ENCODE measurements around the gene VPS54.

VPS54 gene

DNA sequence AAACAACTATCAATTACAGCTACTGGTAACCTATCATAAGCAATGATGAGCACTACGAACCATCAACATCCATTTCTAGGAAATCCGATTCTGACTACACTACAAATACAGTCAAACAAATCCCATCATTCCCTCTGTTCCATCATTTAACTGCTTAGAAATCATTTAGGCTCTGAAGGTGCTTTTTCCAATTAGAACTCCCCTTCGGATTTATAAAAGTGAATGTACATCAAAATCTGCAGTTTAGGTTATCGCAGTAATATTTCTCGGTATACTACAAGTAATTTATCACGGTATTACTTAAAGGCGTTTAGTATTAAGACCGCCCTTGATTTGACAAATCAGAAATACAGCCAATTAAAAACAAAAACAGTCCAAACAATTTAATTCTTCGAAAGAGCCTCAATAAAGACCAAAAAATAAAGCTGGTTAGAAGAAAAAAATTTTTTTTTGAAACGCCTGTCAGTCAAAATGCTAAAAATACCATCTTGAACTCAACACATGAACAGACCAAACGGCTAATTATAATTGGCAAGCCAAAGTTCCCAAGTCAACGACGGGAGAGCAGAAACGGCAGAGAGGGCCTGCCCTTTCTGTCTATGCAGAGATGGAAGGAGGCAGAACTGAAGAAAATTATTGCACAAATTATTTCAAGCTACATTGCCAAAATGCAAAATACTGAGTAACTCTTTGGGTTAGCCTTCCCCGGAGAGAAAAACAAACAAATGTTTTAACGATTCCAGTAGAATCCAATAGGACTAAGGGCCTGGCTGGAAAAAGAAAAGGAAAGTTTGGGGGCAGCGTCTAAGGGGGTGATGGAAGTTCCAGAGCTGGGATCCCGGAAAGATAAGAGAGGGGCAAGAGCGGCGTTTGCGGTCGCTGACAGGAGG, 1.2 kb downstream of the VPS54 start:
- DNase-seq (ENCODE audit: low spot score in 2 of 2) = no peak
- peaks cover 39% of the 10 kb centered on the region for H3K4me1 Mint-ChIP-seq

DNA sequence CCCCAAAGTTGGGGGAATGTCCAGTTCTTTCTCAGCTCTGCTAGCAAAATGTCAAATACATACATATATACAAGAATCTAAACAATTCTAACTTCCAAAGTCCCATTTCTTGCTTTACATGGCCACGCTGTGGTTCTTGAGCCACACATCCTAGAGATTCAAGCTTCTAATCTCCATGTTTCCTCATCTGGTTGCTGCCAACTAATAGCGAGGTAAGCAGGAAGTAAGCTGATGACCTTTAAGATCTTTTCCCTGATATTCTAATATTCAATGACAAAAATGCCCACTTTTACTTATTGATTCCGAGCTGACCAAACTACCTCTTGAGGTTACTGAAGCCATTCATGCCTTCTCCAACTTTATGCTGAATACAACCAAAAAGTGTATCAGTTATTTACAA, 3.3 kb downstream of the VPS54 start:
- Mint-ChIP-seq H3K4me1 (peaks cover 51% of the 10 kb centered on the region), H3K36me3 (ENCODE audit: insufficient read depth) (peaks cover 18% of the 10 kb centered on the region), H3K27ac (ENCODE audit: low read depth) (no peak overlapping the region), H3K27me3 (no peaks in the 10 kb centered on the region), H3K9me3 (no peaks in the 10 kb centered on the region), H3K4me3 (peak overlapping the region; percentile 39)
- ATAC-seq (replicated peaks; ENCODE audit: extremely low read depth, poor library complexity, severe bottlenecking) (no peak), DNase-seq (ENCODE audit: low spot score in 2 of 2) (no peak)

More for the DNA sequence above, 1.2 kb downstream of the VPS54 start:
- no peaks in the 10 kb centered on the region for H3K9me3 Mint-ChIP-seq
- peak overlapping the region; percentile 100 for H3K27ac Mint-ChIP-seq (ENCODE audit: low read depth)
- peak overlapping the region; percentile 100 for H3K4me3 Mint-ChIP-seq
- H3K36me3 Mint-ChIP-seq (ENCODE audit: insufficient read depth) = peaks cover 18% of the 10 kb centered on the region
- no peak for ATAC-seq (replicated peaks; ENCODE audit: extremely low read depth, poor library complexity, severe bottlenecking)
- no peaks in the 10 kb centered on the region for H3K27me3 Mint-ChIP-seq

GRCh38 chr2:64015391-64015790, 3.8 kb downstream of the VPS54 start:
- DNase-seq (ENCODE audit: low spot score in 2 of 2) = no peak
- Mint-ChIP-seq H3K27ac (ENCODE audit: low read depth) (no peak overlapping the region), H3K9me3 (no peaks in the 10 kb centered on the region), H3K4me1 (peaks cover 47% of the 10 kb centered on the region), H3K27me3 (no peaks in the 10 kb centered on the region), H3K4me3 (no peak overlapping the region), H3K36me3 (ENCODE audit: insufficient read depth) (peaks cover 19% of the 10 kb centered on the region)
- ATAC-seq (replicated peaks; ENCODE audit: extremely low read depth, poor library complexity, severe bottlenecking) = no peak

DNA sequence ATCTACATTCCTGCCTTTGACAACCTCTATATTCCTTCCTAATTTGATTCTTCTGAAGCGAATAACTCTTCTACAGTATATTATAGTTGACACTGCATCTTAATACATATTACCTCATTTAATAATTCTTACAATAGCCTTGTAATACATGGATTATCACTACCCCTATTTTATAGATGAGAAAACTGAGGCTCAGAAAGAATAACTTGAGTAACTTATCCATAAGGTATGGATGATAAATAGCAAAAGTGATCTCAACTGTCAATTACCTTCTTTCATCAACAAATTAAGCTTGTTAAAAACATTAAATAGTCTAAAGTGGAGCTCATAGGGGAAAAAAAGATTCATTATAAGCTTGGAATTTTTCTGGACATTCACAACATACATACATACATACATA, 4.6 kb downstream of the VPS54 start:
- Mint-ChIP-seq H3K4me1 (peaks cover 40% of the 10 kb centered on the region), H3K36me3 (ENCODE audit: insufficient read depth) (peaks cover 15% of the 10 kb centered on the region)

DNA sequence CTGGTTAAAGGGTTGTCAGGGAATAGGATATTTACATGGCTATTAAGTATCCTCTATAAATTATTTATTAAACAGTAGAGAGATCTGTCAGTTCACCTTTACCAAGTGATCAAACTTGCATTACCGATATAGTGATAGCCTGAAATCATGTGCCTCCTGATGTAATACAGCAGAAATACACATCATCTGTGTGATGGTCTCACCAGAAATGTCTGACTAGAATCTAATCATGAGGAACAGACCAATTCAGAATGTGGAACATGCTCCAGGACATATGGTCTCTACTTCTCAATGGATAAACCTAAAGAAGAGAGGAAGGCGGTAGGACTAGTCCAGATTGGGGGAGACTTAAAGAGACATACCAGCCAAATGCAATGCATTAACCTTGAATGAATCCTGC, 6.2 kb downstream of the VPS54 start:
- Mint-ChIP-seq H3K27me3 (no peaks in the 10 kb centered on the region), H3K36me3 (ENCODE audit: insufficient read depth) (peaks cover 8% of the 10 kb centered on the region), H3K27ac (ENCODE audit: low read depth) (no peak overlapping the region), H3K4me1 (peaks cover 43% of the 10 kb centered on the region), H3K9me3 (no peaks in the 10 kb centered on the region), H3K4me3 (no peak overlapping the region)
- ATAC-seq (replicated peaks; ENCODE audit: extremely low read depth, poor library complexity, severe bottlenecking) = no peak
- no peak for DNase-seq (ENCODE audit: low spot score in 2 of 2)

More for the DNA sequence above, 4.6 kb downstream of the VPS54 start:
- Mint-ChIP-seq H3K4me3 (no peak overlapping the region), H3K27me3 (no peaks in the 10 kb centered on the region), H3K9me3 (no peaks in the 10 kb centered on the region), H3K27ac (ENCODE audit: low read depth) (no peak overlapping the region)
- no peak for ATAC-seq (replicated peaks; ENCODE audit: extremely low read depth, poor library complexity, severe bottlenecking)
- no peak for DNase-seq (ENCODE audit: low spot score in 2 of 2)

GRCh38 chr2:64012115-64012514, 7.1 kb downstream of the VPS54 start:
- DNase-seq (ENCODE audit: low spot score in 2 of 2) (no peak), ATAC-seq (replicated peaks; ENCODE audit: extremely low read depth, poor library complexity, severe bottlenecking) (no peak)
- H3K4me3 Mint-ChIP-seq = no peak overlapping the region

GRCh38 chr2:64008434-64009009, 10.7 kb downstream of the VPS54 start:
- H3K27me3 Mint-ChIP-seq = no peaks in the 10 kb centered on the region
- peaks cover 45% of the 10 kb centered on the region for H3K4me1 Mint-ChIP-seq
- no peak for DNase-seq (ENCODE audit: low spot score in 2 of 2)
- H3K9me3 Mint-ChIP-seq = no peaks in the 10 kb centered on the region
- H3K36me3 Mint-ChIP-seq (ENCODE audit: insufficient read depth) = peaks cover 8% of the 10 kb centered on the region
- no peak overlapping the region for H3K4me3 Mint-ChIP-seq
- no peak overlapping the region for H3K27ac Mint-ChIP-seq (ENCODE audit: low read depth)
- ATAC-seq (replicated peaks; ENCODE audit: extremely low read depth, poor library complexity, severe bottlenecking) = no peak

More at GRCh38 chr2:64012115-64012514, 7.1 kb downstream of the VPS54 start:
- H3K27me3 Mint-ChIP-seq = no peaks in the 10 kb centered on the region
- peaks cover 46% of the 10 kb centered on the region for H3K4me1 Mint-ChIP-seq
- no peaks in the 10 kb centered on the region for H3K9me3 Mint-ChIP-seq
- H3K36me3 Mint-ChIP-seq (ENCODE audit: insufficient read depth) = peaks cover 7% of the 10 kb centered on the region
- H3K27ac Mint-ChIP-seq (ENCODE audit: low read depth) = no peak overlapping the region

DNA sequence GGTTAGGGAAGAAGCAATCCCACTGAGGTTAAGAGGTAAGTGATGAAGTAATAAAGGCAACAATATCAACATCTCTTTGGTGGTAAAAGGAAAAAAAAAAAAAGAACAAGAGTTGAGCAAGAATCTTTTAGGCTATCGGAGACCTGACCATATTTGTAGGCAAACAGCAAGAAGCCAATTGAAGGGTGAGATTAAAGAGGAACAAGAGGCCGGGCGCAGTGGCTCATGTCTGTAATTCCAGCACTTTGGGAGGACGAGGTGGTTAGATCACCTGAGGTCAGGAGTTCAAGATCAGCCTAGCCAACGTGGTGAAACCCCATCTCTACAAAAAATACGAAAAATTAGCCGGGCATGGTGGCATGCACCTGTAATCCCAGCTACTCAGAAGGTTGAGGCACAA, 11.3 kb downstream of the VPS54 start:
- peaks cover 8% of the 10 kb centered on the region for H3K36me3 Mint-ChIP-seq (ENCODE audit: insufficient read depth)
- H3K27me3 Mint-ChIP-seq = no peaks in the 10 kb centered on the region
- H3K4me3 Mint-ChIP-seq = no peak overlapping the region
- peaks cover 44% of the 10 kb centered on the region for H3K4me1 Mint-ChIP-seq
- peak overlapping the region; percentile 3 for H3K27ac Mint-ChIP-seq (ENCODE audit: low read depth)
- ATAC-seq (replicated peaks; ENCODE audit: extremely low read depth, poor library complexity, severe bottlenecking) = no peak
- no peak for DNase-seq (ENCODE audit: low spot score in 2 of 2)
- H3K9me3 Mint-ChIP-seq = no peaks in the 10 kb centered on the region

DNA sequence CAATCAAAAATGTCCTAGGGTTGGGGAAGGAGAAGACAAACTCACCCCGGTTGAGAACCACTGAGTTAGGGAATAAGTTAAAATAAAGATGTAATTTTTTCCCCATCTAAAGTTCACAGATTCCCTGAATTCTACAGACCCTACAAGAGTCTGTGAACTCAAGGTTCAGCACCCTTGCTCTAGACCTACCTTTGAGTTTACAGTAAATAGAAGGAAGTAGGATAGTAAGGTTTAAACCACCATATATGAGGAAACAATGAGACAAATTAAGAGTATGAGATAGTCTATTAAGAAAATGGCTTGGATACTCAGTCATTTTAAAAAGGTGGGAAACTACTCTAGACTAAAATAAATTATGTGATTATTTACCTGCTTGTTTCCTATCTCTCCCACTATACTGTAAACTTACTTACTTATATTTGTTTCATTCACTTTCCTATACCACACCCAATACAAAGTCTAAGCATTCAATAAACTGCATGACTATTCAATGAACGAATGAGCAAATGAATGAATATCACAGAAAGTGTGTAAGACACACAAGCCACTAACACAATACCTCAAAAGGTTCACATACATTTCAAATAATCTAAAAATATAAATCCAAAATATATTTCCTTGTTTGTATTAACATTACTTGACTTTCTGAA, 13.4 kb downstream of the VPS54 start:
- peaks cover 35% of the 10 kb centered on the region for H3K4me1 Mint-ChIP-seq
- H3K9me3 Mint-ChIP-seq = no peaks in the 10 kb centered on the region
- ATAC-seq (replicated peaks; ENCODE audit: extremely low read depth, poor library complexity, severe bottlenecking) (no peak), DNase-seq (ENCODE audit: low spot score in 2 of 2) (no peak)
- H3K4me3 Mint-ChIP-seq = no peak overlapping the region
- H3K36me3 Mint-ChIP-seq (ENCODE audit: insufficient read depth) = peaks cover 8% of the 10 kb centered on the region
- no peak overlapping the region for H3K27ac Mint-ChIP-seq (ENCODE audit: low read depth)
- no peaks in the 10 kb centered on the region for H3K27me3 Mint-ChIP-seq

DNA sequence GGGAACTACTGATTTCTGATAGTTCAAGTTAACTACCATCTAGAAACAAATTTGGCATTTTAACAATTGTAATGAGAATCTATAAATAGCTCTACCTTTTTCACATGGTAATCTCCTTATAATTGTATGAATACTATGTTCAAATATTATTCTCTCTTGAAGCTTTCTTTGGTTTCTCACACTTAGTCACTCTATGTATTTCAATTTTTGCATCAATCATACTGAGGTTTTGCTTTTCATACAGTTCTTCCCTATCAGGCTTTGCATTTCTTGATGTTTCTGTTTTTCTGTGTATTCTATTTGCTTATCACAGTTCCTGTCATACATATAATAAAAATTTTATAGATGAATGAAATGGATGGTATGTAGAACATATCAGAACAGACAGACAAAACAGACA, 16.0 kb downstream of the VPS54 start:
- DNase-seq (ENCODE audit: low spot score in 2 of 2) (no peak), ATAC-seq (replicated peaks; ENCODE audit: extremely low read depth, poor library complexity, severe bottlenecking) (no peak)
- Mint-ChIP-seq H3K36me3 (ENCODE audit: insufficient read depth) (peaks cover 8% of the 10 kb centered on the region), H3K4me3 (no peak overlapping the region), H3K27me3 (no peaks in the 10 kb centered on the region), H3K27ac (ENCODE audit: low read depth) (no peak overlapping the region), H3K4me1 (peaks cover 37% of the 10 kb centered on the region), H3K9me3 (peaks cover 4% of the 10 kb centered on the region)

- Mint-ChIP-seq H3K4me1 (peaks cover 27% of the 10 kb centered on the region), H3K27me3 (no peaks in the 10 kb centered on the region), H3K4me3 (no peak overlapping the region), H3K27ac (ENCODE audit: low read depth) (no peak overlapping the region), H3K9me3 (peaks cover 7% of the 10 kb centered on the region), H3K36me3 (ENCODE audit: insufficient read depth) (peaks cover 6% of the 10 kb centered on the region)
- DNase-seq (ENCODE audit: low spot score in 2 of 2) = no peak
- ATAC-seq (replicated peaks; ENCODE audit: extremely low read depth, poor library complexity, severe bottlenecking) = no peak
Measured at GRCh38 chr2:64001382-64002101, 17.7 kb downstream of the VPS54 start.

GRCh38 chr2:64000630-64001381, 18.4 kb downstream of the VPS54 start:
- H3K4me3 Mint-ChIP-seq = no peak overlapping the region
- H3K36me3 Mint-ChIP-seq (ENCODE audit: insufficient read depth) = peaks cover 5% of the 10 kb centered on the region
- H3K4me1 Mint-ChIP-seq = peaks cover 21% of the 10 kb centered on the region
- H3K27me3 Mint-ChIP-seq = no peaks in the 10 kb centered on the region
- H3K9me3 Mint-ChIP-seq = peaks cover 7% of the 10 kb centered on the region
- DNase-seq (ENCODE audit: low spot score in 2 of 2) (no peak), ATAC-seq (replicated peaks; ENCODE audit: extremely low read depth, poor library complexity, severe bottlenecking) (no peak)
- peak overlapping the region; percentile 41 for H3K27ac Mint-ChIP-seq (ENCODE audit: low read depth)

Measured in central memory CD8-positive, alpha-beta T cell (primary cell).